Neural cell (in vitro differentiated cells): ENCODE data around the gene RCSD1.

Experiments
- EP300 ChIP-seq: fragments of 450-650 bp; conservative IDR thresholded peaks from 2 replicates; pipeline ENCODE4 v1.6.1; 2014; ENCODE audit warnings: antibody characterized with exemption, mild to moderate bottlenecking, moderate library complexity; ENCODE audit not compliant: poor library complexity, severe bottlenecking
- EZH2 ChIP-seq: fragments of 200-600, 300-800 bp; shearing (Covaris generic), sonication (generic); IDR thresholded peaks from 2 replicates; pipeline ENCODE4 v1.6.1; 2014; ENCODE audit warnings: antibody characterized with exemption, low read length, borderline replicate concordance, mild to moderate bottlenecking; ENCODE audit not compliant: insufficient read depth, poor library complexity, severe bottlenecking
- MXI1 ChIP-seq: fragments of 450-650 bp; conservative IDR thresholded peaks from 2 replicates; pipeline ENCODE4 v1.6.1; 2014; ENCODE audit warnings: antibody characterized with exemption, mild to moderate bottlenecking; ENCODE audit not compliant: poor library complexity, severe bottlenecking
- POLR2AphosphoS5 ChIP-seq: IDR thresholded peaks from 2 replicates; pipeline ENCODE4 v1.6.1; 2012
- RAD21 ChIP-seq: fragments of 450-650 bp; conservative IDR thresholded peaks from 2 replicates; pipeline ENCODE4 v1.6.1; 2014; ENCODE audit warnings: antibody characterized with exemption, mild to moderate bottlenecking, moderate library complexity
- SMC3 ChIP-seq: fragments of 450-650 bp; conservative IDR thresholded peaks from 2 replicates; pipeline ENCODE4 v1.6.1; 2014; ENCODE audit warnings: antibody characterized with exemption, mild to moderate bottlenecking, moderate library complexity; ENCODE audit not compliant: poor library complexity
- TAF1 ChIP-seq: IDR thresholded peaks from 2 replicates; pipeline ENCODE4 v1.6.1; 2012; ENCODE audit warnings: low read depth
- TF ChIP-seq, protein P1 (sequence below): fragments of 450-650 bp; IDR thresholded peaks from 2 replicates; pipeline ENCODE4 v1.5.1; 2014; ENCODE audit warnings: antibody characterized with exemption, mild to moderate bottlenecking, moderate library complexity; ENCODE audit not compliant: poor library complexity, severe bottlenecking
- TF ChIP-seq, protein P2 (sequence below): IDR thresholded peaks from 2 replicates; pipeline ENCODE4 v1.6.1; 2012; ENCODE audit warnings: borderline replicate concordance

DNA sequence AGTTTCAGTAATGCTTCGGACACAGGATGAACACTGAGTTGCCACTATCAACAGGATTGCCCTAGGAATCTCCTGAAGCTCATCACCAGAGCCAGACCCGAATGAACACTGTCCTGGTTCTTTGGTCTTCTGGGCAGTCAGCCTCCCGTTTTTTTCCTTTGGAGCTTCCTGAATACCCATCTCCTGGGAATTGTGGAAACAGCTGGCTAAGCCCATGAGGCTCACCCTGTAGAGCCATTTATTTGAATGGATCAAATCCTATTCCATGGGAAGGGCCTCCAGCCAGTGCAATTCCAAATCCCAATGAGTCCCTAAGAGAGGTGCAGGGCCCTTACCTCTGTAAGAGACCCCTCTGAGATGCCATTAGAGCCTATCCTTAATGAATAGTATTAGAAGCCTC lies 5.9 kb downstream of the RCSD1 start:
- TF ChIP-seq EZH2 = no peak
- TF ChIP-seq, protein P1, sequence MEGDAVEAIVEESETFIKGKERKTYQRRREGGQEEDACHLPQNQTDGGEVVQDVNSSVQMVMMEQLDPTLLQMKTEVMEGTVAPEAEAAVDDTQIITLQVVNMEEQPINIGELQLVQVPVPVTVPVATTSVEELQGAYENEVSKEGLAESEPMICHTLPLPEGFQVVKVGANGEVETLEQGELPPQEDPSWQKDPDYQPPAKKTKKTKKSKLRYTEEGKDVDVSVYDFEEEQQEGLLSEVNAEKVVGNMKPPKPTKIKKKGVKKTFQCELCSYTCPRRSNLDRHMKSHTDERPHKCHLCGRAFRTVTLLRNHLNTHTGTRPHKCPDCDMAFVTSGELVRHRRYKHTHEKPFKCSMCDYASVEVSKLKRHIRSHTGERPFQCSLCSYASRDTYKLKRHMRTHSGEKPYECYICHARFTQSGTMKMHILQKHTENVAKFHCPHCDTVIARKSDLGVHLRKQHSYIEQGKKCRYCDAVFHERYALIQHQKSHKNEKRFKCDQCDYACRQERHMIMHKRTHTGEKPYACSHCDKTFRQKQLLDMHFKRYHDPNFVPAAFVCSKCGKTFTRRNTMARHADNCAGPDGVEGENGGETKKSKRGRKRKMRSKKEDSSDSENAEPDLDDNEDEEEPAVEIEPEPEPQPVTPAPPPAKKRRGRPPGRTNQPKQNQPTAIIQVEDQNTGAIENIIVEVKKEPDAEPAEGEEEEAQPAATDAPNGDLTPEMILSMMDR = no peak
- no peak for TF ChIP-seq POLR2AphosphoS5
- no peak for TF ChIP-seq RAD21
- TF ChIP-seq MXI1 = no peak
- no peak for TF ChIP-seq TAF1
- no peak for TF ChIP-seq SMC3
- no peak for TF ChIP-seq EP300
- TF ChIP-seq, protein P2, sequence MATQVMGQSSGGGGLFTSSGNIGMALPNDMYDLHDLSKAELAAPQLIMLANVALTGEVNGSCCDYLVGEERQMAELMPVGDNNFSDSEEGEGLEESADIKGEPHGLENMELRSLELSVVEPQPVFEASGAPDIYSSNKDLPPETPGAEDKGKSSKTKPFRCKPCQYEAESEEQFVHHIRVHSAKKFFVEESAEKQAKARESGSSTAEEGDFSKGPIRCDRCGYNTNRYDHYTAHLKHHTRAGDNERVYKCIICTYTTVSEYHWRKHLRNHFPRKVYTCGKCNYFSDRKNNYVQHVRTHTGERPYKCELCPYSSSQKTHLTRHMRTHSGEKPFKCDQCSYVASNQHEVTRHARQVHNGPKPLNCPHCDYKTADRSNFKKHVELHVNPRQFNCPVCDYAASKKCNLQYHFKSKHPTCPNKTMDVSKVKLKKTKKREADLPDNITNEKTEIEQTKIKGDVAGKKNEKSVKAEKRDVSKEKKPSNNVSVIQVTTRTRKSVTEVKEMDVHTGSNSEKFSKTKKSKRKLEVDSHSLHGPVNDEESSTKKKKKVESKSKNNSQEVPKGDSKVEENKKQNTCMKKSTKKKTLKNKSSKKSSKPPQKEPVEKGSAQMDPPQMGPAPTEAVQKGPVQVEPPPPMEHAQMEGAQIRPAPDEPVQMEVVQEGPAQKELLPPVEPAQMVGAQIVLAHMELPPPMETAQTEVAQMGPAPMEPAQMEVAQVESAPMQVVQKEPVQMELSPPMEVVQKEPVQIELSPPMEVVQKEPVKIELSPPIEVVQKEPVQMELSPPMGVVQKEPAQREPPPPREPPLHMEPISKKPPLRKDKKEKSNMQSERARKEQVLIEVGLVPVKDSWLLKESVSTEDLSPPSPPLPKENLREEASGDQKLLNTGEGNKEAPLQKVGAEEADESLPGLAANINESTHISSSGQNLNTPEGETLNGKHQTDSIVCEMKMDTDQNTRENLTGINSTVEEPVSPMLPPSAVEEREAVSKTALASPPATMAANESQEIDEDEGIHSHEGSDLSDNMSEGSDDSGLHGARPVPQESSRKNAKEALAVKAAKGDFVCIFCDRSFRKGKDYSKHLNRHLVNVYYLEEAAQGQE = no peak
